NOMO-1 treated with DMSO at 0.1 percent for 48 hours (cell line): Measurements from ENCODE around the gene KCNK1.

ENCODE experiments used
- DNase-seq: peaks from one replicate; lab custom pipeline; 2025; ENCODE audit not compliant: unreplicated experiment; lab: John Stamatoyannopoulos, UW

KCNK1 gene

DNA sequence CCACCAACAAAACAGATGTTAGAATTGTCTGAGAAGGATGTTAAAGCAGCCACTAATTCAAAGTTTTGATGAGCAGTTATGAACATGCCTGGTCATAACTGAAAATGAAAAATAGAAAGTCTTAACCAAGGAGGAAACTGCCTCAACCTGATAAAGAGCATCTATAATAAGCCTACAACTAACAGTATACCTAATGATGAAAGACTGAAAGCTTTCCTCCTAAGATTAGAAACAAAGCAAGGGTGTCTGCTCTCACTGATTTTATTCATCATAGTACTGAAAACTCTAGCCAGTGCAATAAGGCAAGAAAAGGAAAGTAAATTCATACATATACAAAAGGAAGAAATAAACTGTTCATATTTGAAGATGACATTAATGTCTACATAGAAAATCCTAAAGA lies 82.0 kb downstream of the KCNK1 start:
- DNase-seq: no peak

DNA sequence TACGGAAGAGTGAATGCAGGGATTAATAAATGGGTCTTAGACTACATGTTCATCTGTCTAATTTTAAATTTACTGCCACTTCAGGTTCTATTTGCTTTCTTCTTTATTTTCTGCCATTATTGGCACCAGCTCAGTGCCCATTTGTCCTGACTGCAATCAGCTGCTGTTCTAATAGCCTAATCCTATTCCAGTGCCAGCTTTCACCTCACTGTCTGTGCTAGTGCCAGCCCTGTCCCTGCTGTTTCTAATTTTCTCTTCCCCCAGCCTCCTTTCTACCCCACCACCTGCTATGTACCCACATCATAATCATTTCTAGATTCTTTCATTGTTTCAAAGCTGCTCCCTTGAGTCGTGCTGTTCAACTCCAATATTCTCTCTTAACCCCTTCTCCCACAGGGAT lies 86.4 kb downstream of the KCNK1 start:
- DNase-seq: no peak

DNA sequence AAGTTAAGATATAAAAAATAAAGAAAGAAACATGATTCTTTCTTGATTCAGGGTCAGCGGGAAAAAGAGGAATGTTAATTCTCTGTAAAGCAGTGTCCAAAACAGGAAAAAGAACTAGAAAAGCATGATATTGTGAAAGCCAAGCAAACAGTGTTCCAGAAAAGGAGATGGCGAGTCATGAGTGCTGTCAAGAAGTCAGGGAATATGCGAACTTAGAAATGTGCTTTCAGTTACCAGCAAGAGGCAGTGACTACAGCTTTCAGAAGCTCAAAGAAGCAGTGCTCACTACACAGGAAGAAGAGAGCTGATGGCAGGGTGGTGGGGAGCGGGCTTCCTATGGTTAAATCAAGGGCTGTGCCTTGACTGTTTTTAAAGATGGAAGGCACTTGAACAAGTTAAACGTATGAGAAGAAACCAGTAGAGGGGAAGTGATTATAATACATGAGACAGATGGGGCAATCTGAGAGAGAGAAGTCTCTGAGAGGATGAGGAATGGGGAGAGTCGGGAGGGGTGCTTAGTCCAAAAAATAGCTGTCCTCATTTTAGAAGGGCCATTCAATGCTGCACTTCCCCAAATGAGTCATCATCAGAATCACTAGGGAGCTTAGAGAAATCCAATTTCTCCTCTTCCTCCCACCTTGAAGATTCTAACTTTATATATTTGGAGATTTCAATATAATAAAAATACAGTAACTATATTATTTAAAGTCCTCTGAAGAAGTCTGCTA lies 90.4 kb downstream of the KCNK1 start:
- peak; percentile 81 for DNase-seq

DNA sequence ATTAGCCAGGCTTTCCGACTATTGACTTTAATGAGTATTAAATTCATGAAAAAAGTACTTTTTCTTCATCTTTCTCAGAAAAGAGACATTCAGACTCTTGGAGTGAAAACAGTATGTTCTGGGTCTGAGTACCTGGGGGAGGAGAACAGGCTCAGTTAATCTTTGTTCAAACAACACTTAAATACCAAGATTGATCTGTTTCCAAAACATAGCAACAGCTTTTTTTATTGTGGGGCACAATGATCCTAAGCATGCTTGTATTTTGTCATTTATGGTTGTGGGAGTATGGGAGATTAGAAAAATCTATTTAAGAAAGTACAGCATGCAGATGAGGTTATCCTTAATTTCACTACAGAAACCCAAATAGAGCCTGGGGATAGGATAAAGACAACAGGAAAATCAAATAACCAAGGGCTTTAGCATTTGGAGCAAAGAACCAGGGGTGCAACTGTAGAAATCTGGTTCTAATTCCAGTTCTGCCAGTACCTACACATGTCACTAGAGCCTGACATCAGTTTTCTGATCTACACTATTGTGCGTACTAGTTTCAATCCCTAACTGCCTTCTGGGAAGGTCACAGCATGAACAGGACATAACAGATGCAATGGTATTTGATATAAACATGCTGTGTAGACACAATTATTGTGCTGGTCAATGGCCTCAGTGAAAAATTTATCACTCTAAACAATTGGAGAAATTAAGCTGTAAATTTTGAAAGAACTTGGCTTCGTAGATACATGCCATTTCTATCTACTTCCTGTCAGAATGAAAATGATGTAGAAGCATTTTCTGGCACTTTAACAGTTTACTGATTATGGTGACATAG lies 91.2 kb downstream of the KCNK1 start:
- no peak for DNase-seq

DNA sequence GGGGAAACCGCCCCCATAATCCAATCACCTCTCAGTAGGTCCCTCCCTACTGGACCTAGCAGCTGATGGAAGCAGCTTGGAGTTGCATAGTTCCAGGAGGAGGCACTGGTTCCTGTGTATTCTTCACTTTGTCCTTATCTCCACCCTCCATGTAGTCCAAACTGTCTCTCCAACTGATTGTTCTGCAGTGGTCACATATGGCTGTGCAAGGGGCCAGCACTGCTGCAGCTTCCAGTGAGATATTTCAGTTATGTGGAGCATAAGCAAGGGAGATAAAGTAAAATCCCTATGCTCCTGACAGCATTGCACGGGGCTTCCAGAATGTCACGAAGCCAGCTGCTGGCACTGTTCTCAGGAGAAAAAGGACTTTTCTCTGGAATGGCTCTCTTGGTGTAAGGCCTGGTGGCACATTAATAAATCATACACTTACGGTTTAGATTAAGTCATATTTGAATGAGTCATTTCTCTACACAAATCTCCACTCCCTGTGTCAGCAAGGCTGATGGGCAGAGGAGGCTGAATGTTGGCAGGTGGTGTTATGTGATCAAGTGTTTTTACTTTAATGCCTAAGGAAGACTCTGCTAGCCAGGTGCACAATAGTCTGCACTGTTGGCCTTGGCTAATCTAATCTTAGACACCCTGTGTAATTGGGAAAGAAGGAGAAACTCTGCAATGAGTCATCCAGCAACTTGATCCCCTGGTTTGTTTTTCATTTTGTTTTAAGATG lies 93.4 kb downstream of the KCNK1 start:
- DNase-seq: no peak

DNA sequence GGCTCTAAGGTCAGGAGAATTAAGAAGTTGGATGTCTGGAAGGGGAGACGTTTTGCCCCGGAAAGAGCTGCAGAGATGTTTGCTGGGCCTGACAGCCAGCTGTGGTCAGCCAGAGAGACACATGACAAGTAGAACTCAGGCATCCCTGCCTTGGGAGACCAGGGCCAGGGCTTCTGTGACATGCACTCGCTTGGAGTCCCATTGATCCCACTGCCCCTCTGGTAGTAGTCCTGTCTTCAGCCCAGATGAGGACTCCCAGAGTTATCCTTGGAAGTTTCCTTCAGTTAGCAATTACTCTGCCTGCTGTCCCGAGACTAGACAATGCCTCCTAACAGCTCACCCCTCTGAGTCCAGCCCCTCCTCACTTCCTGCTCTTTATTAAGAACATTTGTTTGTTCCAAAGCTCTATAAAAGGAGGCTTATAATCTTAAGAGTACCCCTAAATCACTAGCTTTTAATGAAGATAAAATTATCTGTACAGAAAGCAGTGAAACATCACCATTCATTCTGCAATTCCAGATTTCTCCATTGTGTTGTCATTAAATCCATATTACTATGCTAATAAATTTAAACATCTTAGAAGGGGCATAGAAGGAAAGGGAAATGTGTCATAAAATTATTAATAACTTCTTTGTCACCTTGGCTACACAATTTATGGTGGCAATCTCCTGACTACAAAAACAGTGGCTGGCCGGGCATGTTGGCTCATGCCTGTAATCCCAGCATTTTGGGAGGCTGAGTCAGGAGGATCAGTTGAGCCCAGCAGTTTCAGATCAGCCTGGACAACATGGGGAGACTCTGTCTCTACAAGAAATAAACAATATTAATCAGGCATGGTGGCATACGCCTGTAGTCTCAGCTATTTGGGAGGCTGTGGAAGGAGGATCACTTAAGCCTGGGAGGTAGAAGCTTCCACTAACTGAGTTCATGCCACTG lies 94.2 kb downstream of the KCNK1 start:
- DNase-seq: no peak

DNA sequence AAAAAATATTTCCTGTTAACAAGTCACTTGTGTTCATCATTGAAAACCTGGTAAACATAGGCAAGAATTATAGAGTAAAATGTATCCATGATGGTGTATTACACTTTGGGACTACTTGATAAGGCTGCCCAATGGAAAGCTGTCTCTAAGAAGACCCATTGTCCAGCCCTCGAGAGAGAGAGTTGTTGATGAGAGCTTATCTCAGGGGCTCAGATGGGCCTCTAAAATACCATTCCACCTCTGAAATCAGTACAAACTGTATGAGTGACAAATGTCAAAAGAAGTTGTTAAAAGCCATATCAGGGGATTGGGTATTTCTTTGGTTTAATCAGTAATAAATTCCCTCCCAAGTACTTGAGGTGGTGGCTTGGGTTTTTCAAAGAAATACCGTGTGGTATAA lies 96.1 kb downstream of the KCNK1 start:
- no peak for DNase-seq

DNA sequence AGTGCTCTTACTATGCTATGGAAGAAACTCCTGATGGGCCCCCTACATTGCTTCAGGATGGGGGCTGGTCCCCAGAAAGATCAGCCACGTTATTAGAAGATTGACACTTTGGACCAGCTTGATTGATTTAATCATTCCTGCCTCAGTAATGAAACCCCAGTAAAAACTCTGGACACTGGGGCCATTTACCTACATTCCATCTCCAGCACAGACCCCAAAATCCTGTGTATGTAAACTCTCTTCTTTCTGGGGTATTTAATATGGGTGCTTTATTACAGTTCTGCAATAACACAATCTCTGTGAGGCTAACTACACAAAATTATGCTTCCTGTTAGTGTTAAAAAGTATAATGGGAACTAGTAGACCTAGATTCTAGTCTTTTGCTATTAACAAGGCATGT lies 96.6 kb downstream of the KCNK1 start:
- no peak for DNase-seq

DNA sequence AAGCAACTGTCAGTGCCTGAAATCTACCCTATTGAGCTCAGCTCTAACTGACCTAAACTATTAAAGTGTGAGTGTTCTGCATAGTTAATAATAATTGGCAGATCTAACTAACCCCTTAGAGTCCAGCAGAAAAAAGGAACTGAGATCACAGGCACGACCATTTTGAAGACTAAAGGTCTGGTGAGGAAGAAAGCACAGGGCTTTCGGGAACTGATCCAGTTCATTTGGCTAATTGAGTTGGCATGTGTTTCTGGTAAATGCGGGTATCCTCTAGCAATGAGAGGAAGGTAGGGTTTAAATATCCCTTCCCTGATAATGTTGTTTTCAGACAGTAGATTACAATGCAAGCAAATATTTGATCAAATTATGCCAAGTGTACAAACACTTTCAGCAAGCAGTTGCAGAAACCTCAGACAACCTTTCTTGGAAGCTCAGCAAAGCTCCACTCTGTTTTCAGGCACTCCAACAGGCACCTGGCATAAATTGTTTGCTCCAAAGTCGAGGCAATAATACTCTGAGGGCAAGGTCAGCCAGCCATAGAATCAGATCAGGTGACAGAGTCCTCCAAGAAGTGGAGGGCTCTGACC lies 100.8 kb downstream of the KCNK1 start:
- peak; percentile 16 for DNase-seq

DNA sequence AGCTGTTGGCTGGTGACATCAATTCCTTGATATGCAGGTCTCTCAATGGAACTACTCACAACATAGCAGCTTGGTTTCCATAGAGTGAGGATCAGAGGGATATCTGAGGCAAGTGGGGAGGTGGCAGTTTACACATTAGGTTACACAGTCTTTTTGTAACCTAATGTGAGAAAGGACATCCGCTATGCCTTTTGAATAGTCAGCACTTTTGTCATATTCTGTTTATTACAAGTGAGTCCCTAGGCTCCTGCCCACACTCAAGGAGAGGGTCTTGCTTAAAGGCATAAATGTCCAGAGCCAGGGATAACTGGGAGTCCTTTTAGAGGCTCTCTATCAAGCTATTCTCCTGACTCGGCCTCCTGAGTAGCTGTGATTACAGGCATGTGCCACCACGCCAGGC lies 104.2 kb downstream of the KCNK1 start:
- DNase-seq: no peak

DNA sequence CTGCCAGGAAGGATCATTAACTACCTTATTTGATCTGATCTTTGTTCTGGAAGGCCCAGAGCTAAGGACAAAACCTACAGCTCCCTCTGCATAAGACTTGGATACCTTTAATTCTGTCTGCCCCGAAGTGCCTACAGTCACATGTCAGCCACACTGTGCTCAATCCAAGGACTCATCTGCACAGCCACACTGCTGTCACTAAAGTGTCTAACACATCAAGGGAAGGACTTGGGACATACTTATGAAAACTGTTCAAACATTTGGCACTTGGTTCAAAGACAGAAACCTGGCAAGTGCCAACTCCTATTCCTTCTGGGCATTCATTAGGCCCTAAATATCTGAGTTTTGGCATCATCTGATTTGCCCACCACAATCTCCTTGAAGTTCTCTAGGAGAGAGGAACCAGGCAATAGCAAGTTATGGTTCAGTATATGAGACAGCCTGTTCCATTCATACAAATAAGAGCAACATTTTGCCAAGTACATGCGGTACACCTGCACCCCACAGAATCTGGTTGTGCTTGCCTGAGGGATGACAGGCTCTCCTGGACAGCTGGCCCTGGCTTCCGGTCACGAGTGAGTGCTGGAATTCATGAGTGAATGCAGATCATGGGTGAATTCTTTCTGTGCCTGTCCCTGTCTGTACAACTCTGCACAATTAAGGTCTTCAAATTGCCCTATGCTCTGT lies 105.9 kb downstream of the KCNK1 start:
- DNase-seq: no peak

DNA sequence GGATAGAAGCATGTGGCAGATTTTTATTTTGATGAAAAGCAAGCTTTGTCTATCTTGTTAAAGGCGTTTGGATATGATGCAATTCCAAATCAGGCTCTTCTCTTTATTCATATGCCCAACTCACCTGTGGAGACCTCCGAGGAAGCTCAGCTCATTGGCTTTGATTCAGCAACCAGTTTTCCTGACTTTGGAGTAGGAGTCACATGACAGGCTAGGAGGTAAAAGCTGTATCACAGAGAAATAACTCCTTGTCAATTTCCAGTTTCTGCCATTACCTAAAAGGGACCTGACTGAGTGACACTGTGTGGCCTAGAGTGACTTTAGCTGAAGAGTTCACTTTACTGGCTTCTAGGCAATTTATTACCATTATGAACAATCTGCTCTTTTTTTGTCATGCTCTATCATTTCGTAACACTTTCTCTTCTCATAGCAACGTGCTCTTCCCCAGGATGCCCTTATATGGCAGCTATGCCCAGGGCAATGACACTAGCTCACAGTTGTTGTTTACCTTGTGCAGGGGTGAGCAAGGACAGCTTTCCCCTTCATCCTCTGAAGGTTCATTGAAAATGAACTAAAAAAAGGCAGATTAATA lies 107.2 kb downstream of the KCNK1 start:
- DNase-seq: peak; percentile 81
